ENCODE measurements around the gene PLCG2.

GRCh38 chr16:81975637-81976036, 196.5 kb downstream of the PLCG2 start:
- TF ChIP-seq, protein P1, sequence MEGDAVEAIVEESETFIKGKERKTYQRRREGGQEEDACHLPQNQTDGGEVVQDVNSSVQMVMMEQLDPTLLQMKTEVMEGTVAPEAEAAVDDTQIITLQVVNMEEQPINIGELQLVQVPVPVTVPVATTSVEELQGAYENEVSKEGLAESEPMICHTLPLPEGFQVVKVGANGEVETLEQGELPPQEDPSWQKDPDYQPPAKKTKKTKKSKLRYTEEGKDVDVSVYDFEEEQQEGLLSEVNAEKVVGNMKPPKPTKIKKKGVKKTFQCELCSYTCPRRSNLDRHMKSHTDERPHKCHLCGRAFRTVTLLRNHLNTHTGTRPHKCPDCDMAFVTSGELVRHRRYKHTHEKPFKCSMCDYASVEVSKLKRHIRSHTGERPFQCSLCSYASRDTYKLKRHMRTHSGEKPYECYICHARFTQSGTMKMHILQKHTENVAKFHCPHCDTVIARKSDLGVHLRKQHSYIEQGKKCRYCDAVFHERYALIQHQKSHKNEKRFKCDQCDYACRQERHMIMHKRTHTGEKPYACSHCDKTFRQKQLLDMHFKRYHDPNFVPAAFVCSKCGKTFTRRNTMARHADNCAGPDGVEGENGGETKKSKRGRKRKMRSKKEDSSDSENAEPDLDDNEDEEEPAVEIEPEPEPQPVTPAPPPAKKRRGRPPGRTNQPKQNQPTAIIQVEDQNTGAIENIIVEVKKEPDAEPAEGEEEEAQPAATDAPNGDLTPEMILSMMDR (conservative IDR thresholded peaks at IDR 0.05; ENCODE audit: low read depth, low read length): no peak
- TF ChIP-seq EZH2 (IDR thresholded peaks at IDR 0.05; ENCODE audit: low read length, unreplicated experiment): no peak
- no peak for TF ChIP-seq EZH2phosphoT487 (IDR thresholded peaks at IDR 0.05; ENCODE audit: borderline replicate concordance, low read length)
